Osteocyte (in vitro differentiated cells): Measurements from ENCODE around the gene FUT8. TPM values are rescaled to one million over a fixed set of nuclear protein-coding genes. Genes with fewer than 3 reads are reported as not detected.
"Not testable (repeated sequence)": the region's sequence is repeated elsewhere in the genome, so short reads cannot be mapped to it uniquely, and the experiment has no call there.

Source experiments
- DNase-seq: peaks from one replicate; pipeline ENCODE4 v3.0.0; 2021; ENCODE audit warnings: mixed read lengths; ENCODE audit not compliant: unreplicated experiment; ENCODE audit errors: extremely low spot score
- H3K27ac Mint-ChIP-seq: one replicate; pipeline ENCODE4 v1.8.0; 2021; ENCODE audit warnings: mild to moderate bottlenecking, mixed read lengths; ENCODE audit not compliant: unreplicated experiment
- H3K27me3 Mint-ChIP-seq: one replicate; pipeline ENCODE4 v1.8.0; 2021; ENCODE audit warnings: mixed read lengths; ENCODE audit not compliant: unreplicated experiment
- H3K36me3 Mint-ChIP-seq: one replicate; pipeline ENCODE4 v1.8.0; 2021; ENCODE audit warnings: mixed read lengths; ENCODE audit not compliant: unreplicated experiment
- H3K4me1 Mint-ChIP-seq: one replicate; pipeline ENCODE4 v1.8.0; 2021; ENCODE audit warnings: mixed read lengths; ENCODE audit not compliant: unreplicated experiment
- H3K4me3 Mint-ChIP-seq: one replicate; pipeline ENCODE4 v1.8.0; 2021; ENCODE audit warnings: mild to moderate bottlenecking, moderate library complexity, mixed read lengths; ENCODE audit not compliant: unreplicated experiment
- H3K9me3 Mint-ChIP-seq: one replicate; pipeline ENCODE4 v1.8.0; 2021; ENCODE audit warnings: mixed read lengths; ENCODE audit not compliant: unreplicated experiment
- CTCF ChIP-seq: fragments of 200-600 bp; sonication (generic); IDR thresholded peaks from 2 replicates; pipeline ENCODE4 v1.5.0; 2021; ENCODE audit warnings: antibody characterized with exemption, mild to moderate bottlenecking, moderate library complexity
- total RNA-seq: library from RNA; stranded (reverse); gene quantifications from 2 replicates; pipeline ENCODE4 v1.2.1, GENCODE V29; 2021

The FUT8 gene
- total RNA-seq, 1 donor from 2014 or later, result 35.5 TPM

GRCh38 chr14:65628664-65629063 is 216.1 kb downstream of the FUT8 start:
- Mint-ChIP-seq H3K4me1 (no peaks in the 10 kb centered on the region), H3K36me3 (peaks cover 3% of the 10 kb centered on the region)

GRCh38 chr14:65631040-65631439 is 218.5 kb downstream of the FUT8 start:
- Mint-ChIP-seq H3K36me3 (peaks cover 11% of the 10 kb centered on the region), H3K4me1 (no peaks in the 10 kb centered on the region), H3K27me3 (no peaks in the 10 kb centered on the region), H3K4me3 (no peak overlapping the region), H3K9me3 (peaks cover 8% of the 10 kb centered on the region), H3K27ac (no peak overlapping the region)
- DNase-seq, result no peak
- TF ChIP-seq CTCF, result no peak

More at GRCh38 chr14:65628664-65629063, 216.1 kb downstream of the FUT8 start:
- no peaks in the 10 kb centered on the region for H3K27me3 Mint-ChIP-seq
- H3K27ac Mint-ChIP-seq, result no peak overlapping the region
- H3K4me3 Mint-ChIP-seq, result no peak overlapping the region
- TF ChIP-seq CTCF, result no peak
- no peaks in the 10 kb centered on the region for H3K9me3 Mint-ChIP-seq
- no peak for DNase-seq

- DNase-seq, result no peak
- no peak overlapping the region for H3K4me3 Mint-ChIP-seq
- peaks cover 11% of the 10 kb centered on the region for H3K9me3 Mint-ChIP-seq
- peaks cover 11% of the 10 kb centered on the region for H3K36me3 Mint-ChIP-seq
- TF ChIP-seq CTCF, result no peak
- no peak overlapping the region for H3K27ac Mint-ChIP-seq
- H3K4me1 Mint-ChIP-seq, result no peaks in the 10 kb centered on the region
- H3K27me3 Mint-ChIP-seq, result no peaks in the 10 kb centered on the region
Measured at GRCh38 chr14:65632487-65632886, 220.0 kb downstream of the FUT8 start.

GRCh38 chr14:65633666-65634065 is 221.1 kb downstream of the FUT8 start:
- not testable (repeated sequence) for H3K27me3 Mint-ChIP-seq, H3K4me3 Mint-ChIP-seq, H3K4me1 Mint-ChIP-seq, H3K27ac Mint-ChIP-seq, DNase-seq
- peaks cover 11% of the 10 kb centered on the region for H3K36me3 Mint-ChIP-seq
- H3K9me3 Mint-ChIP-seq, result peaks cover 11% of the 10 kb centered on the region

- no peak overlapping the region for H3K27ac Mint-ChIP-seq
Measured at GRCh38 chr14:65637780-65638179, 225.2 kb downstream of the FUT8 start.

More at GRCh38 chr14:65637780-65638179, 225.2 kb downstream of the FUT8 start:
- Mint-ChIP-seq H3K36me3 (peaks cover 8% of the 10 kb centered on the region), H3K4me1 (no peaks in the 10 kb centered on the region), H3K27me3 (no peaks in the 10 kb centered on the region), H3K4me3 (no peak overlapping the region), H3K9me3 (peaks cover 11% of the 10 kb centered on the region)
- no peak for TF ChIP-seq CTCF
- no peak for DNase-seq
